Mammary epithelial cell (primary cell): Measurements from ENCODE around the gene ARSG.

ENCODE experiments used
- CTCF ChIP-seq, 2 donors: IDR thresholded peaks in 1 of 2; conservative IDR thresholded peaks in 1 of 2; 2 replicates each; pipeline ENCODE4 v1.5.1; 2011 to 2012; ENCODE audit warnings: inconsistent platforms in 2 of 2, low read length in 2 of 2, mild to moderate bottlenecking in 2 of 2, control low read depth in 1 of 2, low read depth in 1 of 2; ENCODE audit not compliant: insufficient read depth in 1 of 2; ENCODE audit errors: extremely low read depth in 1 of 2
- EZH2 ChIP-seq: IDR thresholded peaks from 2 replicates; pipeline ENCODE4 v1.6.1; 2012; ENCODE audit warnings: low read length, inconsistent platforms, borderline replicate concordance

DNA sequence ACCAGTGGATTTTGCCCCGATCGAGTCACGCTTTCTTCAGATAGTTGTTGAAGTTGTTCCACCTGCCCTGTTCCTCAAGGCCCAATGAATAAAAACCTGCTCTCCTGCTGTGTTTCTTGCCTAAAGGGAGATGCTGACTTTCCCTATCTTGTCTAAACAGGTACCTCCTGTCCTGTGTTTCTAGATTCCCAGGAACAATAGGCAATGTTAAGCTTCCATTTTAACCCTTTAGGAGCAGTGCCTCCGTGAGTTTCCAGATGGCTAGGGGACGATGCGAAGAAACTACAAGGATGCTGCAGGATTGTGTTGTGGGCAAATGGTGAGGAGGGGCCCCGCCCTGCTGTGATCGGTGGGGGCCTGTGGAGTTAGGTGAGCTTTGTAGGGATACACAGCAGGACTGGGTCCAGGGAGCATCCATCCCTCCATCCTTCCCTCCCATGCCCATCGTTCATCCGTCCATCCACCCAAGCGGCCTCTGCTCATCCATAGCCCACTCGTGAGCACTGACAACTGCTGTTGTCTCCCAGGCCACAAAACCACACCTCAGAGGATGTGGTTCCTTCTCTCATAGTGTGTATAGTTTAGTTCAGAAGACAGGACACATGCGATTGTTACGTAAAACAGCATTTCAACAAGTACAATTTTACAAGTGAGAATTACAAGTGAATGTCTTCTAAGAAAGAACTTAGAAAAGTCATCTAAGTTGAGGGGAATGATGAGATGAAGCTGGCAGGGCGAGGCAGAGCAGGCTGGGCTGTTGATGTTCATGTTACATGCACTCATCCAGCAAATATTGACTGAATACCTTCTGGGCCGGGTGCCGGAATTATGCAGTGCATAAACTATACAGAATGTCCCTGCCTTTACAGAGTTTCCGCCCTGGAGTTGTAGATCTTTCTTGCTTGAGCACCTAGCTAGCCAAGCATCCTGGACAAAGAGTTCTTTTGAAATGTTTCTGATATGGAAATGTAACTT lies 5.2 kb downstream of the ARSG start:
- TF ChIP-seq CTCF (conservative IDR thresholded peaks at IDR 0.05 in 1 of 2, IDR thresholded peaks at IDR 0.05 in 1 of 2; ENCODE audit: extremely low read depth in 1 of 2, insufficient read depth in 1 of 2, low read depth in 1 of 2, low read length in 2 of 2) = no peak
- TF ChIP-seq EZH2 = no peak
